ENCODE data around the gene M1AP.

GRCh38 chr2:74562126-74562775 lies 85.9 kb downstream of the M1AP start:
- TF ChIP-seq, protein P1, sequence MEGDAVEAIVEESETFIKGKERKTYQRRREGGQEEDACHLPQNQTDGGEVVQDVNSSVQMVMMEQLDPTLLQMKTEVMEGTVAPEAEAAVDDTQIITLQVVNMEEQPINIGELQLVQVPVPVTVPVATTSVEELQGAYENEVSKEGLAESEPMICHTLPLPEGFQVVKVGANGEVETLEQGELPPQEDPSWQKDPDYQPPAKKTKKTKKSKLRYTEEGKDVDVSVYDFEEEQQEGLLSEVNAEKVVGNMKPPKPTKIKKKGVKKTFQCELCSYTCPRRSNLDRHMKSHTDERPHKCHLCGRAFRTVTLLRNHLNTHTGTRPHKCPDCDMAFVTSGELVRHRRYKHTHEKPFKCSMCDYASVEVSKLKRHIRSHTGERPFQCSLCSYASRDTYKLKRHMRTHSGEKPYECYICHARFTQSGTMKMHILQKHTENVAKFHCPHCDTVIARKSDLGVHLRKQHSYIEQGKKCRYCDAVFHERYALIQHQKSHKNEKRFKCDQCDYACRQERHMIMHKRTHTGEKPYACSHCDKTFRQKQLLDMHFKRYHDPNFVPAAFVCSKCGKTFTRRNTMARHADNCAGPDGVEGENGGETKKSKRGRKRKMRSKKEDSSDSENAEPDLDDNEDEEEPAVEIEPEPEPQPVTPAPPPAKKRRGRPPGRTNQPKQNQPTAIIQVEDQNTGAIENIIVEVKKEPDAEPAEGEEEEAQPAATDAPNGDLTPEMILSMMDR (IDR thresholded peaks at IDR 0.05) = no peak
- TF ChIP-seq POLR2A (IDR thresholded peaks at IDR 0.05) = no peak

Measured in heart left ventricle (tissue), 13 donors.